ENCODE measurements around the gene KRTAP12-2.

Gene KRTAP12-2

GRCh38 chr21:44658541-44658910 lies 8.2 kb downstream of the KRTAP12-2 start:
- TF ChIP-seq CTCF (IDR thresholded peaks at IDR 0.05; ENCODE audit: low read depth, low read length), result no peak
- no peak overlapping the region for H3K4me3 ChIP-seq (ENCODE audit: low read depth, low read length)

- no peak within 1 kb of the TSS for H3K4me3 ChIP-seq (ENCODE audit: low read depth, low read length)
Measured at GRCh38 chr21:44657635-44658540, 8.8 kb downstream of the KRTAP12-2 start, which contains the start of gene KRTAP12-3. TSS of gene KRTAP12-3 (plus strand) at chr21:44657932. CDS start at chr21:44657980, 48 bp downstream.

GRCh38 chr21:44656868-44657267 lies 9.9 kb downstream of the KRTAP12-2 start:
- no peak for TF ChIP-seq CTCF (IDR thresholded peaks at IDR 0.05; ENCODE audit: low read depth, low read length)
- no peak overlapping the region for H3K4me3 ChIP-seq (ENCODE audit: low read depth, low read length)

More at GRCh38 chr21:44657635-44658540, 8.8 kb downstream of the KRTAP12-2 start, which contains the start of gene KRTAP12-3:
- TF ChIP-seq CTCF (IDR thresholded peaks at IDR 0.05; ENCODE audit: low read depth, low read length), result no peak

GRCh38 chr21:44654576-44655175 lies 12.1 kb downstream of the KRTAP12-2 start, which contains the start of gene KRTAP12-4:
TSS of gene KRTAP12-4 (minus strand) at chr21:44654659. CDS start at chr21:44654614, 45 bp downstream.
- no peak within 1 kb of the TSS for H3K4me3 ChIP-seq (ENCODE audit: low read depth, low read length)
- TF ChIP-seq CTCF (IDR thresholded peaks at IDR 0.05; ENCODE audit: low read depth, low read length), result no peak

GRCh38 chr21:44653656-44654575 lies 12.8 kb downstream of the KRTAP12-2 start:
- no peak overlapping the region for H3K4me3 ChIP-seq (ENCODE audit: low read depth, low read length)
- TF ChIP-seq CTCF (IDR thresholded peaks at IDR 0.05; ENCODE audit: low read depth, low read length), result no peak

GRCh38 chr21:44653123-44653522 lies 13.6 kb downstream of the KRTAP12-2 start:
- TF ChIP-seq CTCF (IDR thresholded peaks at IDR 0.05; ENCODE audit: low read depth, low read length), result no peak
- H3K4me3 ChIP-seq (ENCODE audit: low read depth, low read length), result no peak overlapping the region

Data from WI38 (cell line).